T follicular helper cell (primary cell): ENCODE data around the gene STIMATE.

ENCODE experiments used
- DNase-seq: peaks from one replicate; pipeline ENCODE4 v3.0.0-alpha.2; 2020; ENCODE audit warnings: low read depth

Gene STIMATE

GRCh38 chr3:52817221-52817620 lies 80.1 kb downstream of the STIMATE start:
- DNase-seq = no peak

- no peak for DNase-seq
These were observed 80.7 kb downstream of the STIMATE start for GRCh38 chr3:52816654-52817053.

GRCh38 chr3:52816199-52816598 lies 81.1 kb downstream of the STIMATE start:
- no peak for DNase-seq

GRCh38 chr3:52813810-52814209 lies 83.5 kb downstream of the STIMATE start:
- DNase-seq = no peak

GRCh38 chr3:52811452-52812011 lies 85.8 kb downstream of the STIMATE start:
- DNase-seq = no peak

GRCh38 chr3:52810923-52811322 lies 86.4 kb downstream of the STIMATE start:
- DNase-seq = no peak

- DNase-seq = no peak
These were observed 87.5 kb downstream of the STIMATE start for GRCh38 chr3:52809662-52810377.

GRCh38 chr3:52809149-52809548 lies 88.2 kb downstream of the STIMATE start:
- DNase-seq = no peak

GRCh38 chr3:52805270-52806039 lies 91.9 kb downstream of the STIMATE start:
- DNase-seq = no peak

GRCh38 chr3:52801839-52802238 lies 95.5 kb downstream of the STIMATE start:
- no peak for DNase-seq

- no peak for DNase-seq
These were observed 97.3 kb downstream of the STIMATE start for GRCh38 chr3:52800079-52800478.

GRCh38 chr3:52798978-52799476 lies 98.3 kb downstream of the STIMATE start:
- no peak for DNase-seq

- no peak for DNase-seq
These were observed 98.9 kb downstream of the STIMATE start for GRCh38 chr3:52798376-52798977.

GRCh38 chr3:52796411-52796810 lies 100.9 kb downstream of the STIMATE start:
- no peak for DNase-seq

- no peak for DNase-seq
These were observed 101.9 kb downstream of the STIMATE start for GRCh38 chr3:52795298-52795900.

GRCh38 chr3:52794612-52795099 lies 102.7 kb downstream of the STIMATE start, which contains the start of gene ITIH3:
ITIH3 (plus strand) TSS chr3:52794796; CDS start chr3:52794804, 8 bp downstream.
- DNase-seq = no peak

- DNase-seq = no peak
These were observed 103.4 kb downstream of the STIMATE start for GRCh38 chr3:52793702-52794611.

- DNase-seq = no peak
These were observed 104.2 kb downstream of the STIMATE start for GRCh38 chr3:52792961-52793695.

GRCh38 chr3:52792413-52792812 lies 104.9 kb downstream of the STIMATE start:
- no peak for DNase-seq

GRCh38 chr3:52791928-52792327 lies 105.4 kb downstream of the STIMATE start:
- no peak for DNase-seq
